HG02943 (cell line): Measurements from ENCODE around the gene EVA1C.
"Not testable (repeated sequence)": the region's sequence is repeated elsewhere in the genome, so short reads cannot be mapped to it uniquely, and the experiment has no call there.

ENCODE experiments used
- ATAC-seq: cut with Tn5 transposase; IDR thresholded peaks from one replicate; pipeline ENCODE4 v1.9.1; 2021; ENCODE audit warnings: mild to moderate bottlenecking, low read depth, moderate library complexity; ENCODE audit not compliant: unreplicated experiment

EVA1C gene

DNA sequence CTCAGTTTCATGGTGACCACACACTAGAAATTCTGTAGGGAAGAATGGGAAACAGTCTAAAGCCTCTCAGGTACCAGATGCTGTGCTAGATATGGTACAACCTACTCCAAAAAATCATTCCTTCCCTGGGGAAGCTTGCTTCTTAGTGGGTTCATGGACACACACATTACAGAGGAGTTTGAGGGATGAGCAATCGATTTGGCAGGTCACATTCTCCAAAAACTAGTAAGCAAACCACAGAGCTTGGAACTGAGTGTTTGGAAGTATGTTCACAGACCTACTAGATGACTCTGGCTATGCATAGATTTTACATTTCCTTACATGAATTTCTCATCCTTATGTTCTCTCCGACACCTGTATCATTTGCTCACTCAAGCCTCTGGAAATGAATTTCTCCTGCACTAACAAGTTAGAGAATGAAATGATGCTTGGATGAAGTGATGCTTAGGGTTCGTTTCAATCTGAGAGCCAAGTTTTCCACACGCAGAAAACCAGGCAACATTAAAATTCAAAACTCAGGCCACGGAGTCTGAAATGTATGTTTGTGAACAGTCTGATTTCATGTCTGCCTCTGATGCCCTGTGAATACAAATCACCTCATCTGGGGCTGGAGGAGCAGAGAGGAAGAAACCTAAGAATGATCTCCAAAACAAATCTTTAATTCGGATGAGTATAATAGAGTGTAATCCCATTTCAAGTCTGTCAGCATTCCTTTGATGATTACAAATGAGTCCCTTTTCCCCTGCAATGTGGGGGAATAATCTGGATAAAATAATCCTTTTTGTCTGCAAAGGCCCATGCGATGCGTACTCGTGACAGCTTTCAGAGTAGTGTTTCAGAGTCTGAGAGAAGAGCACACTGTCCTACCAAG is 11.0 kb downstream of the EVA1C start:
- no peak for ATAC-seq

DNA sequence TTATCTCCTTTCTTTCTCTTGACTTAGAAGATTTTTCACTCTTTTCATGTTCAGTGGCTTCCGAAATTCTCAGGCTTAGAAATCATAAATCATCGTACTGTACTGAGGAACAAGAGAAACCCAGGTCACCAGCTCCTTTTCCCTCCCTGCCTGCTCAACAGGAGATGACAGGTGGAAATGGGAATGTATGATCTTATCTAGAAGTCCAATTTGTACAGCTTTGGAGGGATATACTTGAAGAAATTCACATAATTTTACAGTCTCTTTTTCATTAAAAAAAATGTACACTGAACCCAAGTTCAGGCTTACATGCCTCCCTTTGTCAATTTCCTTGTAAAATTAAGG is 11.7 kb downstream of the EVA1C start:
- ATAC-seq = no peak

- ATAC-seq = no peak
These were observed 12.2 kb downstream of the EVA1C start for GRCh38 chr21:32424674-32425073.

DNA sequence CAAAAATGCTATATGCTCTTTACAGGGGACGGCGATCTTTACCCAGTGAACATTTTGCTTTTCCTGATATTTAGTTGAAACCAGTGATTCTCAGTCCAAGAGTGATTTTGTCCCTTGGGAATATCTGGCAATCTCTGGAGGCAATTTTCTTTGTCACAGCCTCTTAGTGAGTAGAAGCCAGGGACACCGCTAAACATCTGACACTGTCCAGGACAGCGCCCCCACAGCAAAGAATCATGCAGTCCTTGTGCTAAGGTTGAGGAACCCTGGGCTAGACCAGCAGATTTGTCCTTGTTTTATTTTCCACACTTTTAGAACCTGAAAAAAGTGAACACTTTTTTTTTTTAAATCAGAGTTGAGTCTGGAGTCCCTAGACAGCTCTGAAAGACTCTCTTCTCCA is 13.1 kb downstream of the EVA1C start:
- ATAC-seq = no peak

GRCh38 chr21:32426066-32426465 is 13.6 kb downstream of the EVA1C start:
- no peak for ATAC-seq

DNA sequence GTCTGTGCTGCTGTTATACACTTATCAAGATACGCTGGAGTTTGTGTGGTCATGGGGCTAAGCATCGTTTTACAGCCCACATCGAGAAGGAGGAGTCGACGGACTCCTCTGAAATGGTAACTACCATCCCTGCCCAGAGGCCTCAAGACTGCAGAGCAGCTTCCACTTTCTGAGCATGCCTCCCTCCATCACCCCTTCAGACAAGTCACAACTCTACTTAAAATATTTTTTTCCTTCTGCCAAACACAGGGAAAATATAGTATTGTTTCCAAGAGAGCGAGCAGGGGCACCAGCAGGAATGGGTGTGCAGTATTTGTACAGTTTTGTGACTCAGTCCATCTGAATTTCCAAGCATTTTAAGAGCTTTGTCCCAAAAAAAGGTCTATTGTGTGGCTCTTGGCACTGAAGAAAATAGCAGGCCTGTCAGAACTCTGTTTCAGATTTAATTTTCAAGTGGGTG is 14.1 kb downstream of the EVA1C start:
- ATAC-seq = no peak

- no peak for ATAC-seq
These were observed 15.6 kb downstream of the EVA1C start for GRCh38 chr21:32427958-32428623.

GRCh38 chr21:32432982-32433660 is 20.6 kb downstream of the EVA1C start:
- not testable (repeated sequence) for ATAC-seq

DNA sequence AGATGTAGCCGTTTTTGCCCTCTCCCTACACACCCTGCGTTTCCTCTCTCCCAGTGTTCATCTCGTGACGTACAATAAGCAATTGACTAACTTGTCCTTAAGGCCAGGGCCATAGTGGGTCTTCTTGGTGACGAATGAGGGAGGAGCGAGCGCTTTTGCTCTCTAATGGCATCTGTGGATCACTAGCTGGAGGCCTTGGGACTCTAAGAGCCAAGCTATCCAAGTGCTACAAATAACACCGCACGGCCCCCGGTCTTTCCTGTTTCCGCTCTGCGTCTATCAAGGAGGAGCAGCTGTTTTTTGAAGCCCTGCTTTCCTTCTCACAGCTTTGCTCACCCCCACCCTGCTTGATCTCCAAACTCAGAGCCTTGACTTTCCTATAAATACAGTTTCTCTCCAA is 25.2 kb downstream of the EVA1C start:
- no peak for ATAC-seq

DNA sequence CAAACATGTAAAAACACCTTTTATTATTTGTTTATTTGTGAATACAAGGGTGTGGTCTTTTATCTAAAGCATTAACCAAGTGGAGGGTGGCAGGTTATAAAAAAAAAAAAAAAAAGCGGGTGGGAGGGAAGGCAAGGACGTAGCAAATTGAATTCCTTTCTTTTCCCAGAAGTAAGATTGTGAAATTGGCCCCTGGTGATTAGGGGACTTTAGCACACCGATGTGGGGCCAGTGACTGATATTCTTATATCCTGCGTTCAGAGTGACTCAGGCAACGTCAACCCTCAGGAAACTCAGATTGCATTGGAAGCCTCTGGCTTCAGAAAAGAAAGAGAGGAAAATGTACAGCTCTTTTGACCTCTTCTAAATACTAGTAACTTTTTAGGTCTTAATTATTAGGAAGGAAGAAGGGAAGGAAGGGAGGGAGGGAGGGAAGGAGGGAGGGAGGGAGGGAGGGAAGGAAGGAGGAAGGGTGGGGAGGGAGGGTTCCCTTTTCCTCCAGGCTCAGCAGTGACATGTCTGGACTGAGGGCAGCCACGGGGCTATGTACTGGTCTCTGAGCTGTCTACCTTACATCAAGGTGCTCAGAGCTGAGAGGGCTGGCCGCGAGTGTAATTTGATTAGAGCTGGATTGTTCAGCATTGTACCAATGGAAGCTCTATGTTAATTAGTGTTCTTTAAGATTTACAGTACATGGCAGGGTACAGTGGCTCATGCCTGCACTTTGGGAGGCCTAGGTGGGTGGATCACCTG is 30.2 kb downstream of the EVA1C start:
- no peak for ATAC-seq

GRCh38 chr21:32445101-32445500 is 32.6 kb downstream of the EVA1C start:
- no peak for ATAC-seq

DNA sequence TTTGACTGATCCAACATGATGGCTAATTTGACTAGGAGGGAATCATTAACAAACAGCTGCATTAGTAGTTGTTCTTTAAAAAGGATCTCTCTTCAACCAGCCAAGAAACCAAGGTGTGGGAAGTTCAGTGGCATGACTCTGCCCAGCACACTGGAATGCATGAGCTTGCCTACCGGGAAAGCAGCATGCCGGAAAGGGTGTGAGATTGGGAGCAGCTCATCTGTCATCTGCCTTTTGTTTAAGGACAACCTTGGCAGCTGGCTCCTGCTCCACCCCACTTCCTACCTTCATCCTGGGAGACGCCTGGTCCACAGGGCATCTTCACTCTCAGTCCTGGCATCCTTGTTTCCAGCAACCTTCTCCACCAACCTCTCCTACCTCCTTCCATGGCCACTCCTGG is 33.9 kb downstream of the EVA1C start:
- ATAC-seq = not testable (repeated sequence)

DNA sequence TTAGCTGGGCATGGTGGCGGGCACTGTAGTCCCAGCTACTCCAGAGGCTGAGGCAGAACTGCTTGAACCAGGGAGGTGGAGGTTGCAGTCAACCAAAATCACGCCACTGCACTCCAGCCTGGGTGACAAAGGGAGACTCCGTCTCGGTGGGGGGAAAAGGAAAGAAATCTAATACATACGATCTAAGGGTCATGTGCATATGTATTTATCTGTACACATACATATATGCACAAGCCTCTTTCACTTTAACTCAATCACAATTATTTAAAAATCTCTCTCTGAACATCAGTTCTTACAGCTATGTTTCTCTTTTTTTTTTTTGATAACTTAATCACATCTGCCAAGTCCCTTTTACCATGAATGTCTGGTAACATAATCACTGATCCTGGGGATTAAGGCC is 34.7 kb downstream of the EVA1C start:
- no peak for ATAC-seq

DNA sequence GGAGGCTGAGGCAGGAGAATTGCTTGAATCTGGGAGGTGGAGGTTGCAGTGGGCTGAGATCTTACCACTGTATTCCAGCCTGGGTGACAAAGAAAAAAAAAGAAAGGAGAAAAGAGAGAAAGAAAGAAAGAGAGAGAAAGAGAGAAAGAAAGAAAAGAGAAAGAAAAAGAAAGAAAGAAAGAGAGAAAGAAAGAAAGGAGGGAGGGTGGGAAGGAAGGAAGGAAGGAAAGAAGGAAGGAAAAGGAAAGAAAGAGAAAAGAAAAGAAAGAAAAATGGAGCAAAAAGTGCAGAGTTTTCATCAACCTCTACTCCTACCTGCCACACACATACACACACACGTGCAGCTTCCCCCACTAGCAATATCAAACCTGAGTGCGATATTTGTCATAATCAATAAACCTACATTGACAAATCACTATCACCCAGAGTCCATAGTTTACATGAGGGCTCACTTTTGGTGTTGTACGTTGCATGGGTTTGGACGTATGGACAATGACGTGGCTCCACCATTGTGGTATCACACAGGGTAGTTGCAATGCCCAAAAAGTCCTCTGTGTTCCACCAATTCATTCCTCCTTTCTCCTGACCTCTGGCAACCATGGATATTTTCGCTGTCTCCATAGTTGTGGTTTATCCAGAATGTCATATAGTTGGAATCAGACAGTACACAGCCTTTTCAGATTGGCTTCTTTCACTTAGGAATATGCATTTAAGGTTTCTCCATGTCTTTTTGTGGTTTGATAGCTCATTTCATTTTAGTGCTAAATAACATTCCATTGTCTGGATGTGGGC is 36.5 kb downstream of the EVA1C start:
- no peak for ATAC-seq

DNA sequence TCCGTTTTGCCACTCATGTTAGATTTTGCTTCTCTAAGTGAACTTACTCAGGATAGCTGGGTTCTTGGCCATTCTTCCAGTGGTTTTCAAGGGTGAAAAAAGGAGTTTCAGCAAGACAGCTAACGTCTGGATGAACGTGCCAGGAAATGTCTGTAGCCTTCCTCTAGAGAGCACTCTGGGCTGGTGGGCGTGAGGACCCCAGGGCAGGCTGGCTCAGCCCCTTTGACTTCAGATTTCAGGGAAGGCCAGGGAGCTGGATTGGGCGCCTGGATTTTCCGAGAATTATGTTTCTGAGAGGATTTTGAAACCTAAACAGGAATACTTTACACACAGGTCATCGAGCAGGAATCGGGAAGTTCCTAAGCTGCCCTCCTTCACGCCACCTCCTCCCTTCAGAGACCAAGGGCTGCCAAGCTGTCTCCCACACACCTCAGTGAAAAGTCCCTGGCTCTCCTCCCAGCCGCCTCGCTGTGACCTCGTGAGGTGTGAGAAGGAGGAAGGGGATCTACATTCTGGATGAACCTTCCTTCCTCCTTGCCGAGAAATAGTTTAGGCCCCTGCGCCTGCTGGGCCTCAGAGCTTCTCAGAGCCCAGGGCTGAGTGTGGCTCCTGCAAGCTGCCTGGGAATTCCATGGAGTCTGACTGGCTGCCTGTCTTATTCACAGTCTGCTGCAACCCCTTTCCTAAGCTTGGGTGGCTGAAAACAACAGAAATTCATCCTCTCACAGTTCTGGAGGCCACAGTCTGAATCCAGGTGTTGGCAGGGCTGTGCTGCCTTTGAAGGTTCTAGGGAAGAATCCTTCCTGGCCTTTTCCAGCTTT is 38.6 kb downstream of the EVA1C start:
- not testable (repeated sequence) for ATAC-seq

DNA sequence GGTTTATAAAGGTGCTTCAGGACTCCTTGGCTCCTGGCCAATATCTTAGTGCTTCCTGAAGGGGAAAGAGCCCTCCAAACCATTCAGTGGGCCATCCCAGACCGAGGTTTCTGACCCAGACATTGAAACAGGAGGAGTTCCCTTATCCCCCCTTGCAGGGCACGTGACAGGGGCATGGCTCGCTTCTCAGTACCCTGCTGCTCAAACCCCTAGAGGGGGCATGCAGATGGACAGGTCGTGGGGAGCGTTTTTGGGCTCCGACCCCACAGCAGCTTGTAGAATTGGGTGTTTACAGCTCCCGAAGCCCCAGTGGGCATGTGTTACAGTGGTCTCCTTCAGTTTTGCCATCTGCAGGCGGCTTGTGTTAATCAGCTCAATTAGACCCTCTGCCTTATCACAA is 39.7 kb downstream of the EVA1C start:
- not testable (repeated sequence) for ATAC-seq

GRCh38 chr21:32452641-32453040 is 40.1 kb downstream of the EVA1C start:
- ATAC-seq = no peak

GRCh38 chr21:32455548-32455947 is 43.0 kb downstream of the EVA1C start:
- no peak for ATAC-seq

GRCh38 chr21:32456497-32456918 is 44.0 kb downstream of the EVA1C start:
- ATAC-seq = no peak
